Breast epithelium (tissue), 3 donors: Measurements from ENCODE around the gene PRF1.

Source experiments
- POLR2A ChIP-seq: fragments of 450-650 bp; IDR thresholded peaks from one replicate; pipeline ENCODE4 v1.6.1; 2016; ENCODE audit warnings: antibody characterized with exemption, mild to moderate bottlenecking, moderate library complexity
- POLR2AphosphoS5 ChIP-seq, 3 donors: sonication (generic); formaldehyde crosslinking; IDR thresholded peaks; one replicate each; pipeline ENCODE4 v1.6.1; 2017; ENCODE audit warnings: antibody characterized with exemption in 3 of 3
- TF ChIP-seq, protein P1 (sequence below), 3 donors: fragments of 450-650 bp; IDR thresholded peaks; one replicate each; pipeline ENCODE4 v1.5.1; 2016 to 2017; ENCODE audit warnings: antibody characterized with exemption in 3 of 3, mild to moderate bottlenecking in 3 of 3, moderate library complexity in 3 of 3

DNA sequence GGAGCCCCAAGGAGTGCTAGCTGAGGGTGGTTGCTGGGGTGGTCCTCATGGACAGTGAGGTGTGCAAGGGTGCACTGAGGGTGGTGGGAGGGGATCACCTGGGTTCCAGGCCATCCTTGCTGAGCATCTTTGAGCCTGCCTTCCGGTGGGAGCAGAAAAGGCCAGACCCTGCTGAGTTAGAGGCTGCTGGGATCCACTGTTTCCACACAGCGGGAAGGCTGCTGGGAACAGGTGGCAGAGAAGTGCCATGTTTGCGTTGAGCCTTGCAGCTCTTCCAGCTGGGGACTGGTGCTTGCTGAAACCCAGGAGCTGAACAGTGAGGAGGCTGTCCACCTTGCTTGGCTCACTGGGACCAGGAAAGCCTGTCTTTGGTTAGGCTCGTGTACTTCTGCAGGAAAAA lies 34.9 kb downstream of the PRF1 start:
- TF ChIP-seq POLR2A (no peak), POLR2AphosphoS5 (IDR thresholded peaks at IDR 0.05) (no peak)
- TF ChIP-seq, protein P1, sequence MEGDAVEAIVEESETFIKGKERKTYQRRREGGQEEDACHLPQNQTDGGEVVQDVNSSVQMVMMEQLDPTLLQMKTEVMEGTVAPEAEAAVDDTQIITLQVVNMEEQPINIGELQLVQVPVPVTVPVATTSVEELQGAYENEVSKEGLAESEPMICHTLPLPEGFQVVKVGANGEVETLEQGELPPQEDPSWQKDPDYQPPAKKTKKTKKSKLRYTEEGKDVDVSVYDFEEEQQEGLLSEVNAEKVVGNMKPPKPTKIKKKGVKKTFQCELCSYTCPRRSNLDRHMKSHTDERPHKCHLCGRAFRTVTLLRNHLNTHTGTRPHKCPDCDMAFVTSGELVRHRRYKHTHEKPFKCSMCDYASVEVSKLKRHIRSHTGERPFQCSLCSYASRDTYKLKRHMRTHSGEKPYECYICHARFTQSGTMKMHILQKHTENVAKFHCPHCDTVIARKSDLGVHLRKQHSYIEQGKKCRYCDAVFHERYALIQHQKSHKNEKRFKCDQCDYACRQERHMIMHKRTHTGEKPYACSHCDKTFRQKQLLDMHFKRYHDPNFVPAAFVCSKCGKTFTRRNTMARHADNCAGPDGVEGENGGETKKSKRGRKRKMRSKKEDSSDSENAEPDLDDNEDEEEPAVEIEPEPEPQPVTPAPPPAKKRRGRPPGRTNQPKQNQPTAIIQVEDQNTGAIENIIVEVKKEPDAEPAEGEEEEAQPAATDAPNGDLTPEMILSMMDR (IDR thresholded peaks at IDR 0.05) = no peak
